IPS-11a (cell line): ENCODE results near the gene TMEM273.
"Not testable (repeated sequence)": the region's sequence is repeated elsewhere in the genome, so short reads cannot be mapped to it uniquely, and the experiment has no call there.

Experiments
- H3K4me3 ChIP-seq: one replicate; pipeline ENCODE4 v1.5.1; 2013; ENCODE audit warnings: low read depth, low read length, control low read depth

The TMEM273 gene

GRCh38 chr10:49207113-49207512, 18.9 kb upstream of the TMEM273 start:
- no peak overlapping the region for H3K4me3 ChIP-seq

- no peak overlapping the region for H3K4me3 ChIP-seq
These were observed 17.0 kb upstream of the TMEM273 start for GRCh38 chr10:49205206-49205605.

- no peak overlapping the region for H3K4me3 ChIP-seq
These were observed 15.9 kb upstream of the TMEM273 start for GRCh38 chr10:49204119-49204518.

- no peak overlapping the region for H3K4me3 ChIP-seq
These were observed 14.1 kb upstream of the TMEM273 start for GRCh38 chr10:49202266-49202665.

- H3K4me3 ChIP-seq, result no peak overlapping the region
These were observed 12.7 kb upstream of the TMEM273 start for GRCh38 chr10:49200854-49201253.

- no peak overlapping the region for H3K4me3 ChIP-seq
These were observed 9.0 kb upstream of the TMEM273 start for GRCh38 chr10:49197171-49197570.

- not testable (repeated sequence) for H3K4me3 ChIP-seq
These were observed 7.7 kb upstream of the TMEM273 start for GRCh38 chr10:49195864-49196263.

GRCh38 chr10:49194212-49194920, 6.2 kb upstream of the TMEM273 start:
- no peak overlapping the region for H3K4me3 ChIP-seq

GRCh38 chr10:49191349-49191748, 3.2 kb upstream of the TMEM273 start:
- H3K4me3 ChIP-seq, result no peak overlapping the region

GRCh38 chr10:49189422-49189821, 1.2 kb upstream of the TMEM273 start:
- H3K4me3 ChIP-seq, result no peak overlapping the region

- no peak overlapping the region for H3K4me3 ChIP-seq
These were observed 1.1 kb downstream of the TMEM273 start for GRCh38 chr10:49187044-49187484.

- no peak overlapping the region for H3K4me3 ChIP-seq
These were observed 1.6 kb downstream of the TMEM273 start for GRCh38 chr10:49186613-49187012.

GRCh38 chr10:49185213-49185612, 3.0 kb downstream of the TMEM273 start:
- H3K4me3 ChIP-seq, result no peak overlapping the region

- H3K4me3 ChIP-seq, result no peak overlapping the region
These were observed 3.5 kb downstream of the TMEM273 start for GRCh38 chr10:49184642-49185111.

GRCh38 chr10:49183596-49184542, 4.3 kb downstream of the TMEM273 start:
- H3K4me3 ChIP-seq, result no peak overlapping the region

GRCh38 chr10:49182776-49183175, 5.4 kb downstream of the TMEM273 start:
- H3K4me3 ChIP-seq, result no peak overlapping the region

- H3K4me3 ChIP-seq, result no peak overlapping the region
These were observed 7.7 kb downstream of the TMEM273 start for GRCh38 chr10:49180444-49180860.

GRCh38 chr10:49179699-49180443, 8.3 kb downstream of the TMEM273 start:
- no peak overlapping the region for H3K4me3 ChIP-seq

- H3K4me3 ChIP-seq, result no peak overlapping the region
These were observed 9.4 kb downstream of the TMEM273 start for GRCh38 chr10:49178489-49179471.
